NCI-H1417 (cell line): ENCODE data around the gene SLC25A4.
A peak's percentile ranks its signal among the peaks of the same experiment; 100 is the strongest.
"Not testable (repeated sequence)": the region's sequence is repeated elsewhere in the genome, so short reads cannot be mapped to it uniquely, and the experiment has no call there.

Experiments
- DNase-seq, 3 experiments: peaks; one replicate each; lab custom pipeline; 2025; lab: John Stamatoyannopoulos, UW

The SLC25A4 gene

DNA sequence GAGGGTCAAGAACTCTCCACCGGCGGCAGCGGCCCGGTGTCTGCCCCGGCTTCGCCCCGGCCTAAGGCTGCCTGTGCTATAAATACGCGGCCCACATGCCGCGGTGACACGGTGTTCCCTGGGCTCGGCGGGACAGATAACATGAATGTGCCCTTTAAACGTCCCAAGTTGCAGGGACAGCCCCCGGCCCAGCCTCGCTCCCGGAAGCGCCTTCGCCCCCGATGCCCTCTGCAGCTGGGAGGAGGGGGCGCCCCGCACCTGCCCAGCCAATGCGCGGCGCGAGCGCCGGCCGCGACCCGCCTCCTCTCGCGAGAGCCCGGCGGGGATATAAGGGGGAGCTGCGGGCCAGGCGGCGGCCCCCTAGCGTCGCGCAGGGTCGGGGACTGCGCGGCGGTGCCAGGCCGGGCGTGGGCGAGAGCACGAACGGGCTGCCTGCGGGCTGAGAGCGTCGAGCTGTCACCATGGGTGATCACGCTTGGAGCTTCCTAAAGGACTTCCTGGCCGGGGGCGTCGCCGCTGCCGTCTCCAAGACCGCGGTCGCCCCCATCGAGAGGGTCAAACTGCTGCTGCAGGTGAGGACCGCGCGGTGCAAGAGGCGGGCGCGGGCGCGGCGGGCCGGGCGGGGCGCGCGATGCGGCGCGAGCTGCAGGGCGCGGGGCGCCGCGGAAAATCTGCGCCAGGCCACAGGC is at the start of gene SLC25A4:
Gene SLC25A4 (plus strand): TSS at position 355 of the 689 bp plus-strand sequence. CDS start 107 bp downstream, at position 462.
- DNase-seq = peak; percentile 83 to 93 (median 92)

GRCh38 chr4:185093603-185094002 is 49.5 kb upstream of the SLC25A4 start:
- peak in 1 of 3 experiments; percentile 8 for DNase-seq

- DNase-seq = peak in 2 of 3 experiments; percentile 17 to 71
These were observed 46.9 kb upstream of the SLC25A4 start for GRCh38 chr4:185096032-185096653.

DNA sequence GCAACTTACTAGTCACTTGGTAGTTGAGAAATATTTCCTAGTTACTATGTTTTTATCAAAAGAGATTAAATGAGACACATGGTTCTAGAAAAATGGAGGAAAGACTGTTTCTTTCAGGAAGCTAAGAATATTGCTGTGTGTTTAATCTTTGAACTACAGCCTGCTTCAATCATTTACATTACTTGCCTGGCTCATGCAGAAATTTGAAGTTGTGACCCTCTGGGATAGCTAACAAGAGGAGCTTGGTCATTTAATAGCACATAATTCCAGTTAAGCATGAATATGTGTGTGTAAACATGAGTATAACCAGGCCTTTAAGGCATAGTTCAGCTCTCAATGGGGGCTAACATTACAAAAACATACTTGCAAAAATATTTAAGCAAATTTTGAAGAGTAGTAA is 44.6 kb upstream of the SLC25A4 start:
- DNase-seq = no peak

- no peak for DNase-seq
These were observed 43.9 kb upstream of the SLC25A4 start for GRCh38 chr4:185099024-185099682.

- no peak for DNase-seq
These were observed 43.1 kb upstream of the SLC25A4 start for GRCh38 chr4:185099940-185100339.

- DNase-seq = no peak
These were observed 42.6 kb upstream of the SLC25A4 start for GRCh38 chr4:185100423-185100822.

DNA sequence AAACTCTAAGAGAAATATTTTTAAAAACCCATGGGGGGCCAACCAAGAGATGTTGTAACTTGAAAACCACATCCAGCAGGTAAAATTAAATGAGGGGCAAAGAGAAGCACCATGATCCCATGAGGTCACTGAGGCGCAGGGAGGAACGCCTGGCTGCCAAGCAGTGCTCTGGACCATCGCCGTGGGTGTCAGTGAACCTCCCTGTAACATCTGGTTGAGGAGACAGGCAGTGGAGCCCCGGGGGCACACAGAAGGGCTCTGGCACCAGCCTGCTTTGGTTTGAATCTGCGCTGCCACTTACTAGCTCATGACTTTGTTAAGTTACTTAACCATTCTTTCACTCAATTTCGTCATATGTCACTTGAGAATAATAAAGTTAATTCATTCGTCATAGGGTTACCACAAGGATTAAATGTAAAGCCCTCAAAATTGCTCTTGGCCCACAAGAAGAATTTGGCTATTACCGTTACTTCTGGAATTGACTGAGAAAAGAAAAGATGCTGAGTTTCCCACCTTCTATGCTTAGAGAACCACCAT is 41.6 kb upstream of the SLC25A4 start:
- DNase-seq = no peak

GRCh38 chr4:185104733-185105132 is 38.3 kb upstream of the SLC25A4 start:
- DNase-seq = no peak

DNA sequence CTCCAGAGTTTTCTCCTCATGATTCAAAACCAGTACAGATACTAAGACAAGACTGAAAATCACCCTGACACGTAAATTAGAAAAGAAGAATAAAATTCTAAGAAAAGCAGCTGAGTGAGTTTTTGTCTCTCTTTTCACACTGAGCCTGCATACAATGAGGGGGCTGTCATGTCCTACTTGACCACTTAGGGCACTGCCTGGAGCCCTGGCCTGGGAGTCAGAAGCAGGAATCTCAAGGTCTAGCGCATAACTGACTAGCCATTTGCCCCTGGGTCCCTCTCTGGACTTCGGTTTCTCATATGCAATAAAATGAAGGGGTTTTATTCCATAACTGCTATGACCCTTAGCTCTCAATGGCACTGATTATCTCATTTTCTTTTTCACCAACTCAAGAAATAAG is 36.7 kb upstream of the SLC25A4 start:
- DNase-seq = no peak

DNA sequence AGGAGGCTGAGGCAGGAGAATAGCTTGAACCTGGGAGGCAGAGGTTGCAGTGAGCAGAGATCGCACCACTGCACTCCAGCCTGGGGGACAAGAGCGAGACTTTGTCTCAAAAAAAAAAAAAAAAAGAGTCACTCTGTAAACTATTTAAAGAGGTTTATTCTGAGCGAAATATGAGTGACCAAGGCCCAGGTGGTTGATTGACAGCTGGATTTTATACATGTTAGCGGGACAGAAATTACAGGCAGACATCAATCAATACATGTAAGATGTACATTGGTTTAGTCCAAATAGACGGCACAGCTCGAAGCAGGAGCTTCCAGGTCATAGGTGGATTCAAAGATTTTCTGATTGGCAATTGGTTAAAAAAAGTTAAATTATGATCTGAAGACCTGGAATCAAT is 35.5 kb upstream of the SLC25A4 start:
- DNase-seq = not testable (repeated sequence)

GRCh38 chr4:185108185-185108584 is 34.9 kb upstream of the SLC25A4 start:
- DNase-seq = no peak

DNA sequence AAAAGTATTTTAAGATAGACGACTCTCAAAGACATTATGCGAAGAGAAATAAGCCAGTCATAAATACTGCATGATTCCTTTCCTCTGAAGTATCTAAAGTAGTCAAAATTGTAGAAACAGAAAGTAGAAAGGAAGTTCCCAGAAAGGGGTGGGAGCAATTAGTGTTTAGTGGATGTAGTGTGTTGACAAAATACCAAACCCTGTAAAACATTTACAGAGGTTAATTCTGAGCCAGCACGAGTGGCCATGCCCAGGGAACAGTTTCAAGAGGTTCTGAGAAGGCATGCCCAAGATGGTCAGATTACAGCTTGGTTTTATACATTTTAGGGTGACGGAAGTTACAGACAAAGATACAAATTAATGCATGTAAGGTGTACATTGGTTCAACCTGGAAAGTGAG is 34.4 kb upstream of the SLC25A4 start:
- no peak for DNase-seq

GRCh38 chr4:185109736-185110135 is 33.3 kb upstream of the SLC25A4 start:
- DNase-seq = no peak

GRCh38 chr4:185110375-185110823 is 32.7 kb upstream of the SLC25A4 start:
- no peak for DNase-seq

GRCh38 chr4:185112104-185112503 is 31.0 kb upstream of the SLC25A4 start:
- no peak for DNase-seq

GRCh38 chr4:185113340-185113739 is 29.7 kb upstream of the SLC25A4 start:
- no peak for DNase-seq

- peak in 1 of 3 experiments; percentile 14 for DNase-seq
These were observed 27.2 kb upstream of the SLC25A4 start for GRCh38 chr4:185115827-185116232.

- no peak for DNase-seq
These were observed 25.6 kb upstream of the SLC25A4 start for GRCh38 chr4:185117300-185117934.

DNA sequence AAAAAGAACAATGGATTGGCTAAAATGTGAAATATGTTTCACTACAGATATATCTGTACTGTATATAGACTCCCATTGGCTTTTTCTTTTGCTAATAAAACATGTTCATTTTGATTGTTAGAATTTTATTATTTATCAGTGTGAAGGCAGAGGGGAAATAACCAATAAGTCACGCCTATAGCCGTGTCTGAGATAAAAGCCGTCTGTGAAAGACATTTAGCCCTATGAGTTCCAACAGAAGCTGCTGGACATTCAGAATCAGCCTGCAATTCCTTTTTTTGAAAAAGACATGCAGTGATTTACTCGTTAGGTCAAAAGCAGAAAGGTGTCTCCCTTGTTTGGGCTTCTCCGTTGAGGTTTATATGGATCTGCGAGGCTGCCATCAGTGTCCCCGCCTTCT is 24.2 kb upstream of the SLC25A4 start:
- no peak for DNase-seq

DNA sequence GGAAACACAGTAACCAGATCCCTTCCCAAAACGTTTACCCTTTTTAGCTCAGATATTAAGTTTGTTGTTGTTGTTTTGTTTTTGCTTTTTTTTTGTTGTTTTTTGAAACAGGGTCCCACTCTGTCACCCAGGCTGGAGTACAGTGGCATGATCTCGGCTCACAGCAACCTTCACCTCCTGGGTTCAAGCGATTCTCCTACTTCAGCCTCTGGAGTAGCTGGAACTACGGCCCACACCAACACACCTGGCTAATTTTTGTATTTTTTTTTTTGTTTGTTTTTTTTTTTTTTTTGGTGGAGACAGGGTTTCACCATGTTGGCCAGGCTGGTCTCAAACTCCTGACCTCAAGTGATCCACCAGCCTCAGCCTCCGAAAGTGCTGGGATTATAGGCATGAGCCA is 23.6 kb upstream of the SLC25A4 start:
- not testable (repeated sequence) for DNase-seq

GRCh38 chr4:185119927-185120630 is 23.0 kb upstream of the SLC25A4 start:
- no peak for DNase-seq
